NT2/D1 (cell line): ENCODE data around the gene CDCA3.
A peak's percentile ranks its signal among the peaks of the same experiment; 100 is the strongest.
"Not testable (repeated sequence)": the region's sequence is repeated elsewhere in the genome, so short reads cannot be mapped to it uniquely, and the experiment has no call there.

Source experiments
- DNase-seq: peaks from one replicate; pipeline ENCODE4 v3.0.0-alpha.2; 2011; ENCODE audit warnings: low read depth, low spot score
- H3K27me3 ChIP-seq: 2 replicates; pipeline ENCODE4 v1.6.0; 2011; ENCODE audit warnings: mild to moderate bottlenecking; ENCODE audit not compliant: insufficient read length, insufficient read depth
- H3K36me3 ChIP-seq: 2 replicates; pipeline ENCODE4 v1.6.1; 2011; ENCODE audit warnings: mild to moderate bottlenecking, low read length, mixed read lengths; ENCODE audit not compliant: insufficient read depth, insufficient read length
- H3K4me1 ChIP-seq: 2 replicates; pipeline ENCODE4 v1.5.1; 2011; ENCODE audit not compliant: insufficient read depth, insufficient read length
- H3K4me3 ChIP-seq: 2 replicates; pipeline ENCODE4 v1.5.1; 2011; ENCODE audit warnings: low read depth; ENCODE audit not compliant: insufficient read length
- H3K9ac ChIP-seq: 2 replicates; pipeline ENCODE4 v1.6.0; 2011; ENCODE audit warnings: low read depth; ENCODE audit not compliant: insufficient read length
- H3K9me3 ChIP-seq: 2 replicates; pipeline ENCODE4 v1.5.1; 2011; ENCODE audit warnings: mild to moderate bottlenecking, low read length; ENCODE audit not compliant: insufficient read depth
- SUZ12 ChIP-seq: IDR thresholded peaks from 2 replicates; pipeline ENCODE4 v1.6.1; 2011; ENCODE audit not compliant: insufficient read length, insufficient read depth; ENCODE audit errors: extremely low read depth
- YY1 ChIP-seq: IDR thresholded peaks from 2 replicates; pipeline ENCODE4 v1.6.1; 2011; ENCODE audit not compliant: insufficient read length, insufficient read depth
- ZNF274 ChIP-seq: IDR thresholded peaks from 2 replicates; pipeline ENCODE4 v1.6.1; 2011; ENCODE audit warnings: mild to moderate bottlenecking, low read depth, low read length

CDCA3 gene

GRCh38 chr12:6883683-6884082, 32.6 kb upstream of the CDCA3 start:
- Histone ChIP-seq H3K9ac (peak overlapping the region; percentile 0), H3K9me3 (no peaks in the 10 kb centered on the region), H3K36me3 (peaks cover 19% of the 10 kb centered on the region), H3K4me3 (no peak overlapping the region), H3K4me1 (peaks cover 25% of the 10 kb centered on the region), H3K27me3 (no peaks in the 10 kb centered on the region)
- TF ChIP-seq SUZ12 (no peak), YY1 (no peak), ZNF274 (no peak)
- no peak for DNase-seq

- Histone ChIP-seq H3K36me3 (peaks cover 19% of the 10 kb centered on the region), H3K9ac (no peak overlapping the region), H3K4me1 (peaks cover 23% of the 10 kb centered on the region), H3K27me3 (no peaks in the 10 kb centered on the region), H3K4me3 (no peak overlapping the region), H3K9me3 (no peaks in the 10 kb centered on the region)
- no peak for DNase-seq
- TF ChIP-seq SUZ12 (no peak), YY1 (no peak), ZNF274 (no peak)
Observed at GRCh38 chr12:6883252-6883651, 32.2 kb upstream of the CDCA3 start.

GRCh38 chr12:6879824-6880223, 28.7 kb upstream of the CDCA3 start:
- Histone ChIP-seq H3K36me3 (peaks cover 29% of the 10 kb centered on the region), H3K4me1 (peaks cover 17% of the 10 kb centered on the region), H3K9ac (peak overlapping the region; percentile 22)
- not testable (repeated sequence) for H3K4me3 ChIP-seq, H3K9me3 ChIP-seq, DNase-seq, H3K27me3 ChIP-seq

- H3K9ac ChIP-seq = peak overlapping the region; percentile 84
- H3K4me1 ChIP-seq = peaks cover 27% of the 10 kb centered on the region
- peaks cover 44% of the 10 kb centered on the region for H3K36me3 ChIP-seq
- peak overlapping the region; percentile 61 for H3K4me3 ChIP-seq
- not testable (repeated sequence) for H3K9me3 ChIP-seq, H3K27me3 ChIP-seq, DNase-seq
Observed at GRCh38 chr12:6874015-6874368, 22.9 kb upstream of the CDCA3 start.

- H3K27me3 ChIP-seq = no peaks in the 10 kb centered on the region
- peak within 1 kb of the TSS; percentile 98 for H3K4me3 ChIP-seq
- peaks cover 51% of the 10 kb centered on the region for H3K36me3 ChIP-seq
- peak within 1 kb of the TSS; percentile 99 for H3K9ac ChIP-seq
- no peaks in the 10 kb centered on the region for H3K9me3 ChIP-seq
- peak; percentile 100 for DNase-seq
- no peak for TF ChIP-seq YY1
- no peak for TF ChIP-seq ZNF274
- no peak for TF ChIP-seq SUZ12
- H3K4me1 ChIP-seq = peaks cover 28% of the 10 kb centered on the region
Observed at GRCh38 chr12:6873094-6874014, 22.3 kb upstream of the CDCA3 start, which contains the start of gene SPSB2. SPSB2 (minus strand) TSS chr12:6873303; CDS start chr12:6872901, 402 bp downstream.

- Histone ChIP-seq H3K9me3 (no peaks in the 10 kb centered on the region), H3K4me3 (peak overlapping the region; percentile 98), H3K4me1 (peaks cover 28% of the 10 kb centered on the region), H3K27me3 (no peaks in the 10 kb centered on the region), H3K36me3 (peaks cover 56% of the 10 kb centered on the region), H3K9ac (peak overlapping the region; percentile 99)
- peak; percentile 95 for DNase-seq
- TF ChIP-seq ZNF274 (no peak), SUZ12 (no peak), YY1 (no peak)
Observed at GRCh38 chr12:6872073-6873048, 21.3 kb upstream of the CDCA3 start.

GRCh38 chr12:6871052-6871957, 20.2 kb upstream of the CDCA3 start:
- DNase-seq = no peak
- H3K9me3 ChIP-seq = no peaks in the 10 kb centered on the region
- no peaks in the 10 kb centered on the region for H3K27me3 ChIP-seq
- H3K36me3 ChIP-seq = peaks cover 54% of the 10 kb centered on the region
- no peak for TF ChIP-seq YY1
- no peak for TF ChIP-seq SUZ12
- TF ChIP-seq ZNF274 = no peak
- peak overlapping the region; percentile 98 for H3K4me3 ChIP-seq
- peak overlapping the region; percentile 99 for H3K9ac ChIP-seq
- H3K4me1 ChIP-seq = peaks cover 33% of the 10 kb centered on the region

- H3K9ac ChIP-seq = peak overlapping the region; percentile 99
- not testable (repeated sequence) for H3K27me3 ChIP-seq, DNase-seq, H3K4me3 ChIP-seq, H3K9me3 ChIP-seq
- peaks cover 56% of the 10 kb centered on the region for H3K36me3 ChIP-seq
- peaks cover 41% of the 10 kb centered on the region for H3K4me1 ChIP-seq
Observed at GRCh38 chr12:6870304-6870703, 19.2 kb upstream of the CDCA3 start.
